ENCODE results near the gene RPEL1. TPM values are rescaled to one million over a fixed set of nuclear protein-coding genes. Genes with fewer than 3 reads are reported as not detected.

The RPEL1 gene
- total RNA-seq, 2 experiments from 2014 or later = not detected

DNA sequence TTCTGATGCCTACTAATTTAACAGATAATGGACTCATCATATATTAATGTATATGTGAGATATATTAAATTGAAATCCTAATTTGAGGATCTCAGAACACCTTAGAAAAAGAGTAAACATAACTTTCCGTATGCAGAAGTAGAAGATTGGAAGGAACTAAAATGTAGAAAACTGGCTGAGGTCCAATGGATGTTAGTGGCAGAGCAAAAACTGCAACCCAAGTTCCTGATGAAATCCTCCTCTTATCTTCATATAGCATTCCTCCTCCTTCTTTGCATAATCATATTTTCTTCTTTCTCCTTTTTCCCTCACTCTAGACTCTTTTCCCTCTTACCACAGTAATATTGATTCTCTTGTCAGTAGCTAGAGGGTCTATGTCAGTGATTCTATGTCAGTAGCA lies 37.3 kb downstream of the RPEL1 start:
- DNase-seq (ENCODE audit: low spot score) = no peak
- H3K36me3 ChIP-seq (ENCODE audit: insufficient read depth, low read length) = no peaks in the 10 kb centered on the region
- no peaks in the 10 kb centered on the region for H3K9me3 ChIP-seq (ENCODE audit: low read length)
- no TSS peak for BruUV-seq (replicated peaks)
- no peak overlapping the region for H2AFZ ChIP-seq (ENCODE audit: low read length)
- CTCF ChIA-PET (ENCODE audit: unreplicated experiment) = no interaction called here
- H4K20me1 ChIP-seq (ENCODE audit: insufficient read depth, low read length) = no peaks in the 10 kb centered on the region
- H3K4me3 ChIP-seq (ENCODE audit: low read depth, low read length, poor library complexity, severe bottlenecking) = no peak overlapping the region
- no peak overlapping the region for H3K27ac ChIP-seq (ENCODE audit: low read depth, low read length, poor library complexity, severe bottlenecking)
- intact Hi-C loops (cut with micrococcal nuclease; ENCODE audit: unreplicated experiment) = no loop called here
- H3K9me2 ChIP-seq (ENCODE audit: insufficient read depth, low read length) = no peaks in the 10 kb centered on the region
- H3K4me1 ChIP-seq (ENCODE audit: insufficient read depth, low read length, poor library complexity, severe bottlenecking) = no peaks in the 10 kb centered on the region
- POLR2A ChIA-PET = no interaction called here
- TF ChIP-seq EZH2phosphoT487 (IDR thresholded peaks at IDR 0.05; ENCODE audit: borderline replicate concordance, low read depth, low read length) (no peak), CTCF (conservative IDR thresholded peaks at IDR 0.05; ENCODE audit: low read length) (no peak)
- no peaks in the 10 kb centered on the region for H3K79me2 ChIP-seq (ENCODE audit: insufficient read depth, low read depth, low read length)
- no peak overlapping the region for H3K4me2 ChIP-seq (ENCODE audit: low read length)

- Histone ChIP-seq H3K4me3 (ENCODE audit: low read depth, low read length, poor library complexity, severe bottlenecking) (no peak overlapping the region), H3K4me2 (ENCODE audit: low read length) (no peak overlapping the region), H4K20me1 (ENCODE audit: insufficient read depth, low read length) (no peaks in the 10 kb centered on the region), H3K9me2 (ENCODE audit: insufficient read depth, low read length) (no peaks in the 10 kb centered on the region), H2AFZ (ENCODE audit: low read length) (no peak overlapping the region), H3K4me1 (ENCODE audit: insufficient read depth, low read length, poor library complexity, severe bottlenecking) (no peaks in the 10 kb centered on the region), H3K36me3 (ENCODE audit: insufficient read depth, low read length) (no peaks in the 10 kb centered on the region), H3K27ac (ENCODE audit: low read depth, low read length, poor library complexity, severe bottlenecking) (no peak overlapping the region), H3K79me2 (ENCODE audit: insufficient read depth, low read depth, low read length) (no peaks in the 10 kb centered on the region), H3K9me3 (ENCODE audit: low read length) (no peaks in the 10 kb centered on the region)
- no TSS peak for BruUV-seq (replicated peaks)
- POLR2A ChIA-PET = interaction anchor here (0.6 kb wide), 1 partner anchor 777 kb away, joined by 3 read pairs; no protein-coding TSS in a partner anchor
- CTCF ChIA-PET (ENCODE audit: unreplicated experiment) = no interaction called here
- DNase-seq (ENCODE audit: low spot score) = no peak
- intact Hi-C loops (cut with micrococcal nuclease; ENCODE audit: unreplicated experiment) = no loop called here
- no peak for TF ChIP-seq CTCF (conservative IDR thresholded peaks at IDR 0.05; ENCODE audit: low read length)
- TF ChIP-seq EZH2phosphoT487 (IDR thresholded peaks at IDR 0.05; ENCODE audit: borderline replicate concordance, low read depth, low read length) = no peak
Observed at GRCh38 chr10:103284170-103284569, 38.5 kb downstream of the RPEL1 start.

DNA sequence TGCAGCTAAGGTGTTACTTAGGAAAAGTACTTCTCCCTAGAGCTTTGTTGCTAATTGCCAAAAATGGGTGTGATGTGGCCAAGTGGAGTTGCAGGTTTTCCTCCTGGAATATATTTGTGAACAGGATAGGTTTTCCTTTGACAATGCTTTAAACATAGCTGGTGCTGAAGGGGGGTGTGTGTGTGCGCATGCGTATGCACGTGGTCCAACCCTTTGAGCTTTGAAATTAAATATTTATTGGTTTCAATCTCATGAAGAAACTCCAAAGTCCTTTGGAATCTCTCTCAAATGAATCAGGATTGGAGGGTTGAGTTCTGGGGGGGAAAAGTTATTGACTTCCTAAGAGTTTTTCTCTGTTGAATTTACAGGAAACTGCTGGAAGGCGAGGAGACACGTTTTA lies 42.3 kb downstream of the RPEL1 start:
- Histone ChIP-seq H4K20me1 (ENCODE audit: insufficient read depth, low read length) (no peaks in the 10 kb centered on the region), H3K4me3 (ENCODE audit: low read depth, low read length, poor library complexity, severe bottlenecking) (no peak overlapping the region), H3K9me2 (ENCODE audit: insufficient read depth, low read length) (no peaks in the 10 kb centered on the region), H3K4me2 (ENCODE audit: low read length) (no peak overlapping the region), H3K9me3 (ENCODE audit: low read length) (no peaks in the 10 kb centered on the region), H3K79me2 (ENCODE audit: insufficient read depth, low read depth, low read length) (no peaks in the 10 kb centered on the region), H3K4me1 (ENCODE audit: insufficient read depth, low read length, poor library complexity, severe bottlenecking) (no peaks in the 10 kb centered on the region), H2AFZ (ENCODE audit: low read length) (no peak overlapping the region), H3K36me3 (ENCODE audit: insufficient read depth, low read length) (no peaks in the 10 kb centered on the region), H3K27ac (ENCODE audit: low read depth, low read length, poor library complexity, severe bottlenecking) (no peak overlapping the region)
- no TSS peak for BruUV-seq (replicated peaks)
- ChIA-PET CTCF (ENCODE audit: unreplicated experiment) (no interaction called here), POLR2A (no interaction called here)
- TF ChIP-seq EZH2phosphoT487 (IDR thresholded peaks at IDR 0.05; ENCODE audit: borderline replicate concordance, low read depth, low read length) (no peak), CTCF (conservative IDR thresholded peaks at IDR 0.05; ENCODE audit: low read length) (no peak)
- DNase-seq (ENCODE audit: low spot score) = no peak
- intact Hi-C loops (cut with micrococcal nuclease; ENCODE audit: unreplicated experiment) = no loop called here

All from OCI-LY7 (cell line).